Transverse colon (tissue), 4 donors: ENCODE data around the gene MYO18B.

Experiments used
- EP300 ChIP-seq: sonication (generic); formaldehyde crosslinking; IDR thresholded peaks from one replicate; pipeline ENCODE4 v1.6.1; 2017; ENCODE audit warnings: antibody characterized with exemption, low read depth
- POLR2AphosphoS5 ChIP-seq, 3 donors: sonication (generic); formaldehyde crosslinking; IDR thresholded peaks; one replicate each; pipeline ENCODE4 v1.6.1; 2016; ENCODE audit warnings: antibody characterized with exemption in 3 of 3
- TF ChIP-seq, protein P1 (sequence below), 5 experiments: fragments of 200-600 bp in 3 of 5; fragments of 450-650 bp in 2 of 5; sonication (generic) in 3 of 5; IDR thresholded peaks; 1 replicate in 2 of 5; 2 replicates in 3 of 5; pipeline ENCODE4 v1.5.1; 2016 to 2017; ENCODE audit warnings: antibody characterized with exemption in 5 of 5, inconsistent platforms in 3 of 5, mild to moderate bottlenecking in 2 of 5, moderate library complexity in 1 of 5

DNA sequence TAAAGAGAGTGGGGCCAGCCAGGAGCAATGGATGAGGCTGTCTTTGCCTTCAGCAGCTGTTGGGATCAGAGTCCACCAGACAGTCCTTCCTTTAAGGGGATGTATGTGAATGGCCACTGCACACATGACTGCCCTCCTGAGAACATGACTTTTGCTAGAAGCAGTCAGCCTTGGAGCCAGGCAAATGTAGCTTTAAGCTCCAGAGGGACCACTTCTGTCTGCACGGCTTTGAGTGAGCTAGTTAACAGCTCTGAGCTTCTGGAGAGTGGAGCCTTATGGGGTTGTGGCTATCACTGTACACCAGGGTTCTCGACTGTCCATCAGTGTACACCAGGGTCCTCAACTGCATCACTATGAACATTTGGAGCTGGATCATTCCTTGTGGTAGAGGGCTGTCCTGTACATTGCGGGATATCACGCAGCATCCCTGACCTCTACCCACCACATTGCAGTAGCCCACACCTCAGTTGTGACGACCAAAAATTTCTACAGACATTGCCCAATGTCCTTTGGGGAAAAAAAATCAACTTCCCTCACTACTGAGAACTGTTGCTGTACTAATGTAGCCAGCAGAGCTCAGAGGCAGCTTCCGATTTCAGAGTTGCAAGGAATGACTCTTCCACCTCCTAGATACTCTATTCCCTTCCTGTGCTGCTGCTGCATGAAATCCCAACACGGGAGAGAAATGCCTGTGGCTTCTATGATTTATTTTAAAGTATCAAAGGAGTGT lies 169.4 kb downstream of the MYO18B start:
- TF ChIP-seq, protein P1, sequence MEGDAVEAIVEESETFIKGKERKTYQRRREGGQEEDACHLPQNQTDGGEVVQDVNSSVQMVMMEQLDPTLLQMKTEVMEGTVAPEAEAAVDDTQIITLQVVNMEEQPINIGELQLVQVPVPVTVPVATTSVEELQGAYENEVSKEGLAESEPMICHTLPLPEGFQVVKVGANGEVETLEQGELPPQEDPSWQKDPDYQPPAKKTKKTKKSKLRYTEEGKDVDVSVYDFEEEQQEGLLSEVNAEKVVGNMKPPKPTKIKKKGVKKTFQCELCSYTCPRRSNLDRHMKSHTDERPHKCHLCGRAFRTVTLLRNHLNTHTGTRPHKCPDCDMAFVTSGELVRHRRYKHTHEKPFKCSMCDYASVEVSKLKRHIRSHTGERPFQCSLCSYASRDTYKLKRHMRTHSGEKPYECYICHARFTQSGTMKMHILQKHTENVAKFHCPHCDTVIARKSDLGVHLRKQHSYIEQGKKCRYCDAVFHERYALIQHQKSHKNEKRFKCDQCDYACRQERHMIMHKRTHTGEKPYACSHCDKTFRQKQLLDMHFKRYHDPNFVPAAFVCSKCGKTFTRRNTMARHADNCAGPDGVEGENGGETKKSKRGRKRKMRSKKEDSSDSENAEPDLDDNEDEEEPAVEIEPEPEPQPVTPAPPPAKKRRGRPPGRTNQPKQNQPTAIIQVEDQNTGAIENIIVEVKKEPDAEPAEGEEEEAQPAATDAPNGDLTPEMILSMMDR (IDR thresholded peaks at IDR 0.05): no peak
- no peak for TF ChIP-seq POLR2AphosphoS5 (IDR thresholded peaks at IDR 0.05)
- TF ChIP-seq EP300: no peak
